WTC11 (cell line): Measurements from ENCODE around the gene ANKRD11.

Experiments
- CREB1 ChIP-seq: sonication (generic); formaldehyde crosslinking; IDR thresholded peaks from 2 replicates; pipeline ENCODE4 v1.8.0; 2023; ENCODE audit warnings: mild to moderate bottlenecking, missing genetic modification reagents
- CREM ChIP-seq: sonication (generic); formaldehyde crosslinking; IDR thresholded peaks from 2 replicates; pipeline ENCODE4 v1.8.1; 2022; ENCODE audit warnings: mild to moderate bottlenecking, missing genetic modification reagents, moderate library complexity
- FOXP1 ChIP-seq: sonication (generic); formaldehyde crosslinking; IDR thresholded peaks from 2 replicates; pipeline ENCODE4 v1.8.0; 2022; ENCODE audit warnings: missing genetic modification reagents, mild to moderate bottlenecking, moderate library complexity, borderline replicate concordance
- NR1H2 ChIP-seq: sonication (generic); formaldehyde crosslinking; IDR thresholded peaks from 2 replicates; pipeline ENCODE4 v1.9.0; 2021; ENCODE audit warnings: mild to moderate bottlenecking, moderate library complexity, missing genetic modification reagents
- NR3C1 ChIP-seq: sonication (generic); formaldehyde crosslinking; conservative IDR thresholded peaks from 2 replicates; pipeline ENCODE4 v1.8.1; 2023; ENCODE audit warnings: low read depth, mild to moderate bottlenecking, missing genetic modification reagents
- TCF7 ChIP-seq: sonication (generic); formaldehyde crosslinking; IDR thresholded peaks from 2 replicates; pipeline ENCODE4 v1.8.0; 2022; ENCODE audit warnings: mild to moderate bottlenecking, low read depth, missing genetic modification reagents, moderate library complexity
- TEAD4 ChIP-seq: sonication (generic); formaldehyde crosslinking; IDR thresholded peaks from 2 replicates; pipeline ENCODE4 v1.8.0; 2022; ENCODE audit warnings: mild to moderate bottlenecking, missing genetic modification reagents
- TP53 ChIP-seq: sonication (generic); formaldehyde crosslinking; IDR thresholded peaks from 2 replicates; pipeline ENCODE4 v1.8.1; 2023; ENCODE audit warnings: mild to moderate bottlenecking, missing genetic modification reagents
- ZNF671 ChIP-seq: fragments of 250-450 bp; sonication (Bioruptor Pico); IDR thresholded peaks from 2 replicates; pipeline ENCODE4 v1.8.0; 2021; ENCODE audit warnings: mild to moderate bottlenecking
- TF ChIP-seq, protein P1 (sequence below): sonication (generic); formaldehyde crosslinking; IDR thresholded peaks from 2 replicates; pipeline ENCODE4 v1.8.1; 2023; ENCODE audit warnings: mild to moderate bottlenecking, moderate library complexity, missing genetic modification reagents
- TF ChIP-seq, protein P2 (sequence below): fragments of 200-600 bp; IDR thresholded peaks from 2 replicates; pipeline ENCODE4 v1.8.0; 2022; ENCODE audit warnings: antibody characterized with exemption
- TF ChIP-seq, protein P3 (sequence below): sonication (generic); formaldehyde crosslinking; IDR thresholded peaks from 2 replicates; pipeline ENCODE4 v1.8.1; 2022; ENCODE audit warnings: missing genetic modification reagents, borderline replicate concordance
- TF ChIP-seq, protein P4 (sequence below): sonication (generic); formaldehyde crosslinking; IDR thresholded peaks from 2 replicates; pipeline ENCODE4 v1.8.1; 2023; ENCODE audit warnings: mild to moderate bottlenecking, missing genetic modification reagents
- TF ChIP-seq, protein P5 (sequence below): sonication (generic); formaldehyde crosslinking; IDR thresholded peaks from 2 replicates; pipeline ENCODE4 v1.8.0; 2022; ENCODE audit warnings: mild to moderate bottlenecking, missing genetic modification reagents

DNA sequence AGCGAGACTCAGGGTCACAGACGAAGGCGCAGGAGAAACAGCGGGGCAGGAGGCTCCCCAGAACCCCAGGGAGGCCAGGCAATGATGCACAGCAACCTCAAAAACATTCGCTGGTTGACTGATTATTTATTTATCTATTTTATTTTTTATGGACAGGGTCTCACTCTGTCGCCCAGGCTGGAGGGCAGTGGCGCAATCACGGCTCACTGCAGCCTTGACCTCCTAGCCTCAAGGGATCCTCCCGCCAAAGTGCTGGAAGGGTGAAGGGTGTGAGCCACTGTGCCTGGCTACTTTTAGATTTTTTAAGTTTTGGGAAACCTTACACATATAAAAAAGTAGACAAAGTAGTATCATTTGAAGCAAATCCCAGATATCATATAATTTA lies 189.4 kb downstream of the ANKRD11 start:
- no peak for TF ChIP-seq NR3C1
- TF ChIP-seq, protein P1, sequence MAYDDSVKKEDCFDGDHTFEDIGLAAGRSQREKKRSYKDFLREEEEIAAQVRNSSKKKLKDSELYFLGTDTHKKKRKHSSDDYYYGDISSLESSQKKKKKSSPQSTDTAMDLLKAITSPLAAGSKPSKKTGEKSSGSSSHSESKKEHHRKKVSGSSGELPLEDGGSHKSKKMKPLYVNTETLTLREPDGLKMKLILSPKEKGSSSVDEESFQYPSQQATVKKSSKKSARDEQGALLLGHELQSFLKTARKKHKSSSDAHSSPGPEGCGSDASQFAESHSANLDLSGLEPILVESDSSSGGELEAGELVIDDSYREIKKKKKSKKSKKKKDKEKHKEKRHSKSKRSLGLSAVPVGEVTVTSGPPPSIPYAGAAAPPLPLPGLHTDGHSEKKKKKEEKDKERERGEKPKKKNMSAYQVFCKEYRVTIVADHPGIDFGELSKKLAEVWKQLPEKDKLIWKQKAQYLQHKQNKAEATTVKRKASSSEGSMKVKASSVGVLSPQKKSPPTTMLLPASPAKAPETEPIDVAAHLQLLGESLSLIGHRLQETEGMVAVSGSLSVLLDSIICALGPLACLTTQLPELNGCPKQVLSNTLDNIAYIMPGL, result no peak
- no peak for TF ChIP-seq CREB1 (CRISPR knock-in tag)
- TF ChIP-seq, protein P2, sequence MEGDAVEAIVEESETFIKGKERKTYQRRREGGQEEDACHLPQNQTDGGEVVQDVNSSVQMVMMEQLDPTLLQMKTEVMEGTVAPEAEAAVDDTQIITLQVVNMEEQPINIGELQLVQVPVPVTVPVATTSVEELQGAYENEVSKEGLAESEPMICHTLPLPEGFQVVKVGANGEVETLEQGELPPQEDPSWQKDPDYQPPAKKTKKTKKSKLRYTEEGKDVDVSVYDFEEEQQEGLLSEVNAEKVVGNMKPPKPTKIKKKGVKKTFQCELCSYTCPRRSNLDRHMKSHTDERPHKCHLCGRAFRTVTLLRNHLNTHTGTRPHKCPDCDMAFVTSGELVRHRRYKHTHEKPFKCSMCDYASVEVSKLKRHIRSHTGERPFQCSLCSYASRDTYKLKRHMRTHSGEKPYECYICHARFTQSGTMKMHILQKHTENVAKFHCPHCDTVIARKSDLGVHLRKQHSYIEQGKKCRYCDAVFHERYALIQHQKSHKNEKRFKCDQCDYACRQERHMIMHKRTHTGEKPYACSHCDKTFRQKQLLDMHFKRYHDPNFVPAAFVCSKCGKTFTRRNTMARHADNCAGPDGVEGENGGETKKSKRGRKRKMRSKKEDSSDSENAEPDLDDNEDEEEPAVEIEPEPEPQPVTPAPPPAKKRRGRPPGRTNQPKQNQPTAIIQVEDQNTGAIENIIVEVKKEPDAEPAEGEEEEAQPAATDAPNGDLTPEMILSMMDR, result no peak
- TF ChIP-seq CREM, result no peak
- TF ChIP-seq FOXP1, result no peak
- no peak for TF ChIP-seq TCF7
- TF ChIP-seq TP53 (CRISPR knock-in tag), result no peak
- TF ChIP-seq NR1H2 (CRISPR knock-in tag), result no peak
- TF ChIP-seq, protein P3, sequence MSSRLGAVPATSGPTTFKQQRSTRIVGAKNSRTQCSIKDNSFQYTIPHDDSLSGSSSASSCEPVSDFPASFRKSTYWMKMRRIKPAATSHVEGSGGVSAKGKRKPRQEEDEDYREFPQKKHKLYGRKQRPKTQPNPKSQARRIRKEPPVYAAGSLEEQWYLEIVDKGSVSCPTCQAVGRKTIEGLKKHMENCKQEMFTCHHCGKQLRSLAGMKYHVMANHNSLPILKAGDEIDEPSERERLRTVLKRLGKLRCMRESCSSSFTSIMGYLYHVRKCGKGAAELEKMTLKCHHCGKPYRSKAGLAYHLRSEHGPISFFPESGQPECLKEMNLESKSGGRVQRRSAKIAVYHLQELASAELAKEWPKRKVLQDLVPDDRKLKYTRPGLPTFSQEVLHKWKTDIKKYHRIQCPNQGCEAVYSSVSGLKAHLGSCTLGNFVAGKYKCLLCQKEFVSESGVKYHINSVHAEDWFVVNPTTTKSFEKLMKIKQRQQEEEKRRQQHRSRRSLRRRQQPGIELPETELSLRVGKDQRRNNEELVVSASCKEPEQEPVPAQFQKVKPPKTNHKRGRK (CRISPR knock-in tag), result no peak
- TF ChIP-seq ZNF671 (CRISPR knock-in tag), result no peak
- no peak for TF ChIP-seq TEAD4 (CRISPR knock-in tag)
- TF ChIP-seq, protein P4, sequence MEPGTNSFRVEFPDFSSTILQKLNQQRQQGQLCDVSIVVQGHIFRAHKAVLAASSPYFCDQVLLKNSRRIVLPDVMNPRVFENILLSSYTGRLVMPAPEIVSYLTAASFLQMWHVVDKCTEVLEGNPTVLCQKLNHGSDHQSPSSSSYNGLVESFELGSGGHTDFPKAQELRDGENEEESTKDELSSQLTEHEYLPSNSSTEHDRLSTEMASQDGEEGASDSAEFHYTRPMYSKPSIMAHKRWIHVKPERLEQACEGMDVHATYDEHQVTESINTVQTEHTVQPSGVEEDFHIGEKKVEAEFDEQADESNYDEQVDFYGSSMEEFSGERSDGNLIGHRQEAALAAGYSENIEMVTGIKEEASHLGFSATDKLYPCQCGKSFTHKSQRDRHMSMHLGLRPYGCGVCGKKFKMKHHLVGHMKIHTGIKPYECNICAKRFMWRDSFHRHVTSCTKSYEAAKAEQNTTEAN (CRISPR knock-in tag), result no peak
- TF ChIP-seq, protein P5, sequence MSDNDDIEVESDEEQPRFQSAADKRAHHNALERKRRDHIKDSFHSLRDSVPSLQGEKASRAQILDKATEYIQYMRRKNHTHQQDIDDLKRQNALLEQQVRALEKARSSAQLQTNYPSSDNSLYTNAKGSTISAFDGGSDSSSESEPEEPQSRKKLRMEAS (CRISPR knock-in tag), result no peak
